ENCODE results near the gene OTOG. TPM values are rescaled to one million over a fixed set of nuclear protein-coding genes. Genes with fewer than 3 reads are reported as not detected.

Gene OTOG
- total and polyA plus RNA-seq, 2 donors (not counting 1 experiment from before 2014, with no cell fraction given) = not detected

DNA sequence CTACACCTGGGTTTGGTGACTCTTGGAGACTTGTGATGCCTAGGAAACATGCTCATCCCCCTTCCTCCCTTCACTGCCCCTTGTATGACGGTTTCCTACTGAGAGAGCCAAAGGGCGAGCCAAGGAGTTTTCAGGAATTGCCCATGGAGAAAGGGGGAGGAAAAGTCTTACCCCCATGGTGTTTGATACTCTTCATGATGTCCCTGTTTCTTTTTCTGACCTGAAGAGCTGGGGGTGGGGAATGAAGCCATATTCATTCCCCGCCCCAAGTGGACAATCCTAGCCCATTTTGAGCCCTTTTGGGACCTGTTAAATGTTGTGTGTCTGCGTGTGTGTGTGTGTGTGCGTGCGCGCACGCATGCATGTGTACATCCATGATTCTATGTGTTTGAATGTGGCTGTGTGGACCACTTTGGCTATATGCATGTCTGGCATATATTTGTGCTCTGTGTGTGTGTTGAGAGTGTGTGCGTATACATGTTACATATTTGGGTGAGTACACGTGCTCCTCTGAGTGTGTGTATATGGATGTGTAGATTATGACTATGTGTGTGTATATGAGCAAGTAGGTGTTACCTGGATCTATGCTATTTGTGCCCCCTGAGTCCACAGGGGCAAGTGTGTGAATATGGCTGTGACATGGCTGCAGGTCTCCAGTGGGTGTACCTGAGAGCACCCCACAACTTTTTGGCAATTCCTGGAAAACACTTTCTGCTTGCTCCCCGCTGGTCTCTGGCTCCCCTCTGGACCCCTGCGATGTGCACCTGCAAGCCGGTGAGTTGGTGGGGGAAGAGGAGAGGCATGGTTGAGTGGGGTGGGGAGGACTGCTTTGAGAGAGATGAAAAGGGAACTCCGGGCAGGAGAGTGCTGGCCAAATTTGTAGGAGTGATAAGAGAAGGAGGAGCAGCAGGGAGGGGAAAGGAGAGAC lies 24.6 kb downstream of the OTOG start:
- H3K9ac ChIP-seq (ENCODE audit: low read length) = no peak overlapping the region
- H3K27ac Mint-ChIP-seq = no peak overlapping the region
- peaks cover 5% of the 10 kb centered on the region for H3K4me1 Mint-ChIP-seq
- no peaks in the 10 kb centered on the region for H3K9me3 Mint-ChIP-seq (ENCODE audit: insufficient read depth)
- no peak for ATAC-seq (ENCODE audit: low read depth)
- no peak overlapping the region for H2AFZ ChIP-seq (ENCODE audit: insufficient read depth, low read depth, low read length, poor library complexity, severe bottlenecking)
- peaks cover 4% of the 10 kb centered on the region for H3K27me3 Mint-ChIP-seq
- H3K4me3 Mint-ChIP-seq = no peak overlapping the region
- no peaks in the 10 kb centered on the region for H3K36me3 ChIP-seq (replicated peaks in 1 of 2; ENCODE audit: control extremely low read depth in 1 of 2, control insufficient read depth in 1 of 2, extremely low read depth in 1 of 2, insufficient read depth in 2 of 2, low read length in 1 of 2)
- CTCF ChIA-PET = interaction anchor here (1.3 kb wide), 1 partner anchor 27 kb away, joined by 3 read pairs; no protein-coding TSS in a partner anchor
- no peak overlapping the region for H3K4me3 ChIP-seq (ENCODE audit: control extremely low read depth in 1 of 5, extremely low read depth in 1 of 5, insufficient read depth in 1 of 5, low read depth in 2 of 5, low read length in 4 of 5)
- WGBS (ENCODE audit: insufficient coverage) = 89% methylated on average over 13 of the region's 14 CpGs
- H3K4me1 ChIP-seq (ENCODE audit: control insufficient read depth in 2 of 2, insufficient read depth in 2 of 2, low read length in 2 of 2) = no peaks in the 10 kb centered on the region
- intact Hi-C loops (cut with micrococcal nuclease) = no loop called here
- no peaks in the 10 kb centered on the region for H3K27me3 ChIP-seq (replicated peaks in 1 of 4; ENCODE audit: control extremely low read depth in 1 of 4, control insufficient read depth in 3 of 4, insufficient read depth in 4 of 4, low read length in 3 of 4)
- H3K4me2 ChIP-seq (replicated peaks; ENCODE audit: low read depth, low read length, poor library complexity, severe bottlenecking) = no peak overlapping the region
- H3K79me2 ChIP-seq (ENCODE audit: control insufficient read depth, insufficient read depth, low read length) = no peaks in the 10 kb centered on the region
- H3K9me3 ChIP-seq (ENCODE audit: control extremely low read depth in 1 of 3, control insufficient read depth in 2 of 3, insufficient read depth in 1 of 3, low read length in 2 of 3) = no peaks in the 10 kb centered on the region
- POLR2A ChIA-PET = no interaction called here
- TF ChIP-seq, protein P1, sequence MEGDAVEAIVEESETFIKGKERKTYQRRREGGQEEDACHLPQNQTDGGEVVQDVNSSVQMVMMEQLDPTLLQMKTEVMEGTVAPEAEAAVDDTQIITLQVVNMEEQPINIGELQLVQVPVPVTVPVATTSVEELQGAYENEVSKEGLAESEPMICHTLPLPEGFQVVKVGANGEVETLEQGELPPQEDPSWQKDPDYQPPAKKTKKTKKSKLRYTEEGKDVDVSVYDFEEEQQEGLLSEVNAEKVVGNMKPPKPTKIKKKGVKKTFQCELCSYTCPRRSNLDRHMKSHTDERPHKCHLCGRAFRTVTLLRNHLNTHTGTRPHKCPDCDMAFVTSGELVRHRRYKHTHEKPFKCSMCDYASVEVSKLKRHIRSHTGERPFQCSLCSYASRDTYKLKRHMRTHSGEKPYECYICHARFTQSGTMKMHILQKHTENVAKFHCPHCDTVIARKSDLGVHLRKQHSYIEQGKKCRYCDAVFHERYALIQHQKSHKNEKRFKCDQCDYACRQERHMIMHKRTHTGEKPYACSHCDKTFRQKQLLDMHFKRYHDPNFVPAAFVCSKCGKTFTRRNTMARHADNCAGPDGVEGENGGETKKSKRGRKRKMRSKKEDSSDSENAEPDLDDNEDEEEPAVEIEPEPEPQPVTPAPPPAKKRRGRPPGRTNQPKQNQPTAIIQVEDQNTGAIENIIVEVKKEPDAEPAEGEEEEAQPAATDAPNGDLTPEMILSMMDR (IDR thresholded peaks at IDR 0.05) = no peak
- no peak for TF ChIP-seq EZH2 (IDR thresholded peaks at IDR 0.05; ENCODE audit: borderline replicate concordance, insufficient read depth, low read depth, low read length, poor library complexity, severe bottlenecking)
- no peak overlapping the region for H3K27ac ChIP-seq (ENCODE audit: low read length in 2 of 2)
- no peak for DNase-seq
- H4K20me1 ChIP-seq (ENCODE audit: control insufficient read depth, insufficient read depth, low read length, poor library complexity, severe bottlenecking) = no peaks in the 10 kb centered on the region

DNA sequence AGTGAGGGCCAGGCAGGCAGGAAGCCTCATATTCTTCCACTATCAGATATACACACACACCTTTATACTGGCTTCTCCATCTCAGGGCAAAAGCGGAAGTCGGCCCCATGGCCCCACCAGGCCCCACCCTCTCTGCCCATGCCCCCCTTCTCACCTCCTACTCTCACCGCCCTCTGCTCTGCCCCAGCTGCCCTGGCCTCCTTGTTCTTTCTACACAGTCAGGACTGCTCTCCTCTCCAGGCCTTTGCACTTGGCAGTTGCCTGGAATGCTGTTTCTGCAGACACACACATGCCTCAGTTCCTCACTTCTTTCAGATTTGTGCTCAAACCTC lies 25.3 kb downstream of the OTOG start:
- Histone ChIP-seq H3K9me3 (ENCODE audit: control extremely low read depth in 1 of 3, control insufficient read depth in 2 of 3, insufficient read depth in 1 of 3, low read length in 2 of 3) (no peaks in the 10 kb centered on the region), H3K9ac (ENCODE audit: low read length) (no peak overlapping the region), H4K20me1 (ENCODE audit: control insufficient read depth, insufficient read depth, low read length, poor library complexity, severe bottlenecking) (no peaks in the 10 kb centered on the region), H3K4me2 (replicated peaks; ENCODE audit: low read depth, low read length, poor library complexity, severe bottlenecking) (no peak overlapping the region), H2AFZ (ENCODE audit: insufficient read depth, low read depth, low read length, poor library complexity, severe bottlenecking) (no peak overlapping the region), H3K79me2 (ENCODE audit: control insufficient read depth, insufficient read depth, low read length) (no peaks in the 10 kb centered on the region), H3K4me3 (ENCODE audit: control extremely low read depth in 1 of 5, extremely low read depth in 1 of 5, insufficient read depth in 1 of 5, low read depth in 2 of 5, low read length in 4 of 5) (no peak overlapping the region), H3K27ac (ENCODE audit: low read length in 2 of 2) (no peak overlapping the region), H3K27me3 (replicated peaks in 1 of 4; ENCODE audit: control extremely low read depth in 1 of 4, control insufficient read depth in 3 of 4, insufficient read depth in 4 of 4, low read length in 3 of 4) (no peaks in the 10 kb centered on the region), H3K4me1 (ENCODE audit: control insufficient read depth in 2 of 2, insufficient read depth in 2 of 2, low read length in 2 of 2) (no peaks in the 10 kb centered on the region), H3K36me3 (replicated peaks in 1 of 2; ENCODE audit: control extremely low read depth in 1 of 2, control insufficient read depth in 1 of 2, extremely low read depth in 1 of 2, insufficient read depth in 2 of 2, low read length in 1 of 2) (no peaks in the 10 kb centered on the region)
- H3K9me3 Mint-ChIP-seq (ENCODE audit: insufficient read depth) = no peaks in the 10 kb centered on the region
- ATAC-seq (ENCODE audit: low read depth) (no peak), DNase-seq (no peak)
- H3K27me3 Mint-ChIP-seq = peaks cover 4% of the 10 kb centered on the region
- no peak overlapping the region for H3K4me3 Mint-ChIP-seq
- intact Hi-C loops (cut with micrococcal nuclease) = no loop called here
- CTCF ChIA-PET = no interaction called here
- peaks cover 5% of the 10 kb centered on the region for H3K4me1 Mint-ChIP-seq
- H3K27ac Mint-ChIP-seq = no peak overlapping the region
- 31% methylated on average over 3 of the region's 3 CpGs for WGBS (ENCODE audit: insufficient coverage)
- TF ChIP-seq, protein P1 (IDR thresholded peaks at IDR 0.05) = no peak
- no peak for TF ChIP-seq EZH2 (IDR thresholded peaks at IDR 0.05; ENCODE audit: borderline replicate concordance, insufficient read depth, low read depth, low read length, poor library complexity, severe bottlenecking)
- POLR2A ChIA-PET = no interaction called here
